Measurements from ENCODE around the gene TNS3. TPM values are rescaled to one million over a fixed set of nuclear protein-coding genes. Genes with fewer than 3 reads are reported as not detected.
A peak's percentile ranks its signal among the peaks of the same experiment; 100 is the strongest.

Gene TNS3
- total and polyA plus RNA-seq, 5 donors from 2014 or later, result 1.4 TPM; not detected in 4

DNA sequence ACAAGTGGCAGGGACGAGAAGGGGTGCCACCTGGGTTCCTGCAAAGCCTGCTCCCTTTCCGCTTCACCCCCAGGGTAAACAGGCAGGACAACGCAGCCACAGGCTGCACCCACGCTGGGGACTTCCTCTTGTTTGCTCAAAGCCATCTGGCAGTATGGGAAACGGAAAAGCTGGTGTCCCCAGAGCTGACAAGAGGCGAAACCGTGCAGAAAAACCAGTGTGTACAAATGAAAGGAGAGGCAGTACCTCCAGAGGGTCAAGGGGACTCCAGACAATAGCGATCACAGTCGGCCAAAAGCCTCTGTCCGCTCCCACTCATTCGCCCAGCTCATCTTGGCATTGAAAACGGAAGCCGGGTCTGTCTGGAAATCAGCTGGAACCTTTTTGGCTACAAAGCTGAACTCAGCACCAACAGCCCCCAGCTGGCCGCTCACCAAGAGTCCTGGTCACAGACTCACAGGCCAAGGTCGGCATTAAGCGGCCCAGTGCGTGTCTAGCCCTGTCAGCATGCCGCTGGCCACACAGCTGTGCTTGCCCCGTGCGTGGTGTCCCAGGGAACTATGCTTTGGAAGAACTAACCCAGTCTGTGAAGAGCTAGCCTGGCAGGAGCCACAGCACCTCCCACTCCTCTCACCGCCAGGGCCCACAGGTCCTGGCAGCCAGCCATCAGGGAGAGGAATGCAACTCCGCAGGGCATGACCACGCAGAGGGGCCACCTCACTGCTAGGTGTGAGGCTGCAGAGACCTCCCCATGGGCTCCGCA, 10.4 kb downstream of the TNS3 start:
- H3K36me3 ChIP-seq (ENCODE audit: control insufficient read depth, insufficient read depth, low read length), result no peaks in the 10 kb centered on the region
- Mint-ChIP-seq H3K9me3 (peaks cover 0 to 3% (median 0%) of the 10 kb centered on the region in 7 donors), H3K27me3 (peaks cover 11% of the 10 kb centered on the region), H3K36me3 (no peaks in the 10 kb centered on the region), H3K4me3 (no peak overlapping the region), H3K4me1 (peaks cover 0 to 4% (median 1%) of the 10 kb centered on the region in 4 donors), H3K27ac (no peak overlapping the region)
- H3K27me3 ChIP-seq (ENCODE audit: control insufficient read depth, insufficient read depth, low read length), result no peaks in the 10 kb centered on the region
- no peak for ATAC-seq (ENCODE audit: low read depth in 2 of 2)
- H3K4me1 ChIP-seq (ENCODE audit: control insufficient read depth, insufficient read depth, low read length, poor library complexity, severe bottlenecking), result no peaks in the 10 kb centered on the region
- no peaks in the 10 kb centered on the region for H3K9me3 ChIP-seq (ENCODE audit: control insufficient read depth in 2 of 2, low read length in 2 of 2)
- no peak overlapping the region for H3K27ac ChIP-seq (ENCODE audit: insufficient read depth, low read length, poor library complexity, severe bottlenecking)
- no peak for DNase-seq
- no peak overlapping the region for H3K4me3 ChIP-seq (ENCODE audit: low read depth, low read length)

- peaks cover 11% of the 10 kb centered on the region for H3K27me3 Mint-ChIP-seq
Observed at GRCh38 chr7:47570649-47571050, 11.3 kb downstream of the TNS3 start.

DNA sequence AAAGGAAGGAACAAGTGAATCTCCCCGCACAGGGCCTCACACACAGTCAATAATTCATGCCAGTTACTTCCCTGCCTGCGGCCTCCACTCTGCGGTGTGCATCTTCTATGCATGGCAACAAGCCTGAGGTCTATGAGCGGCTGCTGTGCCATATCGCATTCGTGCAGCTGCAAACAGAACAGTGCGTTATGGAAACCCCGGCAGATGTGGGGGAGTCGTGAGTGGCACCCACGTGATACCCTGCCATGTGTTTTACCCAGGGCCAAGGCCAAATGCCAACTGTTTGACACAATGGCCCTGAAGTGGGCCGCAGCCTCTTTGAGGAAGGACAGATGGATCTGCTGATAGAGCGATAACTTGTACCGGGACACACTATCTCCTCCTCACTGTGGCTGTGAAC, 13.4 kb downstream of the TNS3 start:
- H3K4me1 Mint-ChIP-seq, result peaks cover 0 to 4% (median 0%) of the 10 kb centered on the region in 4 donors
- H3K27ac Mint-ChIP-seq, result no peak overlapping the region
- H3K4me3 Mint-ChIP-seq, result no peak overlapping the region
- peaks cover 0 to 2% (median 0%) of the 10 kb centered on the region in 7 donors for H3K9me3 Mint-ChIP-seq
- Histone ChIP-seq H3K4me3 (ENCODE audit: low read depth, low read length) (no peak overlapping the region), H3K9me3 (ENCODE audit: control insufficient read depth in 2 of 2, low read length in 2 of 2) (no peaks in the 10 kb centered on the region), H3K27ac (ENCODE audit: insufficient read depth, low read length, poor library complexity, severe bottlenecking) (no peak overlapping the region), H3K4me1 (ENCODE audit: control insufficient read depth, insufficient read depth, low read length, poor library complexity, severe bottlenecking) (no peaks in the 10 kb centered on the region), H3K36me3 (ENCODE audit: control insufficient read depth, insufficient read depth, low read length) (no peaks in the 10 kb centered on the region), H3K27me3 (ENCODE audit: control insufficient read depth, insufficient read depth, low read length) (no peaks in the 10 kb centered on the region)
- H3K27me3 Mint-ChIP-seq, result peaks cover 11% of the 10 kb centered on the region
- no peaks in the 10 kb centered on the region for H3K36me3 Mint-ChIP-seq
- ATAC-seq (ENCODE audit: low read depth in 2 of 2), result peak; percentile 24 to 28
- no peak for DNase-seq

More at GRCh38 chr7:47570649-47571050, 11.3 kb downstream of the TNS3 start:
- no peaks in the 10 kb centered on the region for H3K9me3 ChIP-seq (ENCODE audit: control insufficient read depth in 2 of 2, low read length in 2 of 2)
- H3K4me3 ChIP-seq (ENCODE audit: low read depth, low read length), result no peak overlapping the region
- DNase-seq (no peak), ATAC-seq (ENCODE audit: low read depth in 2 of 2) (no peak)
- Mint-ChIP-seq H3K36me3 (no peaks in the 10 kb centered on the region), H3K9me3 (peaks cover 0 to 2% (median 0%) of the 10 kb centered on the region in 7 donors), H3K4me1 (peaks cover 0 to 4% (median 1%) of the 10 kb centered on the region in 4 donors), H3K4me3 (no peak overlapping the region), H3K27ac (no peak overlapping the region)
- no peaks in the 10 kb centered on the region for H3K4me1 ChIP-seq (ENCODE audit: control insufficient read depth, insufficient read depth, low read length, poor library complexity, severe bottlenecking)
- H3K27me3 ChIP-seq (ENCODE audit: control insufficient read depth, insufficient read depth, low read length), result no peaks in the 10 kb centered on the region
- no peak overlapping the region for H3K27ac ChIP-seq (ENCODE audit: insufficient read depth, low read length, poor library complexity, severe bottlenecking)
- no peaks in the 10 kb centered on the region for H3K36me3 ChIP-seq (ENCODE audit: control insufficient read depth, insufficient read depth, low read length)

- Mint-ChIP-seq H3K4me3 (no peak overlapping the region), H3K4me1 (peaks cover 0 to 4% (median 0%) of the 10 kb centered on the region in 4 donors), H3K36me3 (no peaks in the 10 kb centered on the region), H3K27me3 (peaks cover 11% of the 10 kb centered on the region), H3K27ac (no peak overlapping the region), H3K9me3 (peaks cover 0 to 1% (median 0%) of the 10 kb centered on the region in 7 donors)
- Histone ChIP-seq H3K9me3 (ENCODE audit: control insufficient read depth in 2 of 2, low read length in 2 of 2) (no peaks in the 10 kb centered on the region), H3K4me1 (ENCODE audit: control insufficient read depth, insufficient read depth, low read length, poor library complexity, severe bottlenecking) (no peaks in the 10 kb centered on the region), H3K4me3 (ENCODE audit: low read depth, low read length) (no peak overlapping the region), H3K27ac (ENCODE audit: insufficient read depth, low read length, poor library complexity, severe bottlenecking) (no peak overlapping the region), H3K27me3 (ENCODE audit: control insufficient read depth, insufficient read depth, low read length) (no peaks in the 10 kb centered on the region), H3K36me3 (ENCODE audit: control insufficient read depth, insufficient read depth, low read length) (no peaks in the 10 kb centered on the region)
- DNase-seq (no peak), ATAC-seq (ENCODE audit: low read depth in 2 of 2) (no peak)
Observed at GRCh38 chr7:47568056-47568455, 13.9 kb downstream of the TNS3 start.

GRCh38 chr7:47565640-47566250, 16.2 kb downstream of the TNS3 start:
- no peaks in the 10 kb centered on the region for H3K36me3 Mint-ChIP-seq
- H3K27me3 ChIP-seq (ENCODE audit: control insufficient read depth, insufficient read depth, low read length), result no peaks in the 10 kb centered on the region
- H3K27ac ChIP-seq (ENCODE audit: insufficient read depth, low read length, poor library complexity, severe bottlenecking), result no peak overlapping the region
- H3K27me3 Mint-ChIP-seq, result peaks cover 6% of the 10 kb centered on the region
- H3K4me3 Mint-ChIP-seq, result no peak overlapping the region
- ATAC-seq (ENCODE audit: low read depth in 2 of 2) (no peak), DNase-seq (no peak)
- no peak overlapping the region for H3K27ac Mint-ChIP-seq
- no peak overlapping the region for H3K4me3 ChIP-seq (ENCODE audit: low read depth, low read length)
- no peaks in the 10 kb centered on the region for H3K9me3 ChIP-seq (ENCODE audit: control insufficient read depth in 2 of 2, low read length in 2 of 2)
- peaks cover 0 to 2% (median 0%) of the 10 kb centered on the region in 7 donors for H3K9me3 Mint-ChIP-seq
- H3K4me1 ChIP-seq (ENCODE audit: control insufficient read depth, insufficient read depth, low read length, poor library complexity, severe bottlenecking), result no peaks in the 10 kb centered on the region
- peaks cover 0 to 4% (median 0%) of the 10 kb centered on the region in 4 donors for H3K4me1 Mint-ChIP-seq
- no peaks in the 10 kb centered on the region for H3K36me3 ChIP-seq (ENCODE audit: control insufficient read depth, insufficient read depth, low read length)

- Histone ChIP-seq H3K4me3 (ENCODE audit: low read depth, low read length) (no peak overlapping the region), H3K9me3 (ENCODE audit: control insufficient read depth in 2 of 2, low read length in 2 of 2) (no peaks in the 10 kb centered on the region), H3K36me3 (ENCODE audit: control insufficient read depth, insufficient read depth, low read length) (no peaks in the 10 kb centered on the region), H3K4me1 (ENCODE audit: control insufficient read depth, insufficient read depth, low read length, poor library complexity, severe bottlenecking) (no peaks in the 10 kb centered on the region), H3K27ac (ENCODE audit: insufficient read depth, low read length, poor library complexity, severe bottlenecking) (no peak overlapping the region), H3K27me3 (ENCODE audit: control insufficient read depth, insufficient read depth, low read length) (no peaks in the 10 kb centered on the region)
- Mint-ChIP-seq H3K36me3 (no peaks in the 10 kb centered on the region), H3K9me3 (peaks cover 0 to 2% (median 0%) of the 10 kb centered on the region in 7 donors), H3K27ac (no peak overlapping the region), H3K27me3 (no peaks in the 10 kb centered on the region), H3K4me3 (no peak overlapping the region), H3K4me1 (peaks cover 0 to 4% (median 0%) of the 10 kb centered on the region in 4 donors)
- DNase-seq, result no peak
- no peak for ATAC-seq (ENCODE audit: low read depth in 2 of 2)
Observed at GRCh38 chr7:47563521-47563920, 18.4 kb downstream of the TNS3 start.

GRCh38 chr7:47561715-47562446, 20.0 kb downstream of the TNS3 start:
- Histone ChIP-seq H3K4me3 (ENCODE audit: low read depth, low read length) (no peak overlapping the region), H3K36me3 (ENCODE audit: control insufficient read depth, insufficient read depth, low read length) (no peaks in the 10 kb centered on the region), H3K4me1 (ENCODE audit: control insufficient read depth, insufficient read depth, low read length, poor library complexity, severe bottlenecking) (no peaks in the 10 kb centered on the region), H3K9me3 (ENCODE audit: control insufficient read depth in 2 of 2, low read length in 2 of 2) (no peaks in the 10 kb centered on the region), H3K27ac (ENCODE audit: insufficient read depth, low read length, poor library complexity, severe bottlenecking) (no peak overlapping the region), H3K27me3 (ENCODE audit: control insufficient read depth, insufficient read depth, low read length) (no peaks in the 10 kb centered on the region)
- Mint-ChIP-seq H3K9me3 (peaks cover 0 to 2% (median 0%) of the 10 kb centered on the region in 7 donors), H3K4me3 (no peak overlapping the region), H3K27ac (no peak overlapping the region), H3K4me1 (peaks cover 0 to 1% (median 0%) of the 10 kb centered on the region in 4 donors), H3K27me3 (no peaks in the 10 kb centered on the region), H3K36me3 (no peaks in the 10 kb centered on the region)
- DNase-seq (no peak), ATAC-seq (ENCODE audit: low read depth in 2 of 2) (no peak)

All from CD4-positive, CD25-positive, alpha-beta regulatory T cell (primary cell).